ENCODE measurements around the gene CELSR1.
"Not testable (repeated sequence)": the region's sequence is repeated elsewhere in the genome, so short reads cannot be mapped to it uniquely, and the experiment has no call there.

Gene CELSR1

DNA sequence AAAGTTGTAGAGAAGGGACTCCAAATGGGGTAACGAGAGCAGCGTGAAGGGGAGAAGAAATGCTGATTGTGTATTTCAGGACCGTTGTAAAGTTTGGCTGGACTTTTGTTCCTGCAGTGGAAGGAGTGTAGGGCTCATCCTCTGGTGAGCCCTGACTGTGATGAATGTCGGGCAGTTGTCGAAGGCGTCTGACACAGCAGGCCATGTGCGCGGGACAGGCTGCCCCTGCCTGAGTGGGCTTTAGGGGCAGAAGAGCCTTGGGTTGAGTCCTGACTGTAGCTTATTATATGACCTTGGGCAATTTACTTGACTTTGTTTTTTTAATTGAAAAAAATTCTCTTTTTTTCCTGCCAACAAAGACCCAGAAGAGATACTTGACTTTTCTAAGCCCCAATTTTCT lies 198.8 kb downstream of the CELSR1 start:
- DNase-seq, result no peak

DNA sequence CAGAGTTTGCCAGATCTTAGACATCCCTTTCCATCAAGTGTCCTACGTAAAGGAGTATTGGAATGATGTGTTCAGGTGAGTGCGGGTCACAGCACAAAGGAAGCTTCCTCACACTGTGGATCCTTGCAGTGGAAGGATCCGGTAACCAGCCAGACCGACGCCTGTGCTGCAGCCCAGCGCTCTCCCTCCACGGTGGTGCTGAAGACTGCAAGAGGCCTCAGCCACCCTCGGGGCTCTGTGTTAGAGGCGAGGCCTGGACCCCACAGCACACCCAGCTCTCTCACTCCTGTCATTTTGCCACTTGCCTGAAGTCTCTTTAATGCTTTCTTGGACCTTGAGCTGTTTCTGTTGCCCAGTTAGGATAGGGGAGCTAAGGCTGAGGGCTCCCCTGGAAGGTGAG lies 199.6 kb downstream of the CELSR1 start:
- no peak for DNase-seq

DNA sequence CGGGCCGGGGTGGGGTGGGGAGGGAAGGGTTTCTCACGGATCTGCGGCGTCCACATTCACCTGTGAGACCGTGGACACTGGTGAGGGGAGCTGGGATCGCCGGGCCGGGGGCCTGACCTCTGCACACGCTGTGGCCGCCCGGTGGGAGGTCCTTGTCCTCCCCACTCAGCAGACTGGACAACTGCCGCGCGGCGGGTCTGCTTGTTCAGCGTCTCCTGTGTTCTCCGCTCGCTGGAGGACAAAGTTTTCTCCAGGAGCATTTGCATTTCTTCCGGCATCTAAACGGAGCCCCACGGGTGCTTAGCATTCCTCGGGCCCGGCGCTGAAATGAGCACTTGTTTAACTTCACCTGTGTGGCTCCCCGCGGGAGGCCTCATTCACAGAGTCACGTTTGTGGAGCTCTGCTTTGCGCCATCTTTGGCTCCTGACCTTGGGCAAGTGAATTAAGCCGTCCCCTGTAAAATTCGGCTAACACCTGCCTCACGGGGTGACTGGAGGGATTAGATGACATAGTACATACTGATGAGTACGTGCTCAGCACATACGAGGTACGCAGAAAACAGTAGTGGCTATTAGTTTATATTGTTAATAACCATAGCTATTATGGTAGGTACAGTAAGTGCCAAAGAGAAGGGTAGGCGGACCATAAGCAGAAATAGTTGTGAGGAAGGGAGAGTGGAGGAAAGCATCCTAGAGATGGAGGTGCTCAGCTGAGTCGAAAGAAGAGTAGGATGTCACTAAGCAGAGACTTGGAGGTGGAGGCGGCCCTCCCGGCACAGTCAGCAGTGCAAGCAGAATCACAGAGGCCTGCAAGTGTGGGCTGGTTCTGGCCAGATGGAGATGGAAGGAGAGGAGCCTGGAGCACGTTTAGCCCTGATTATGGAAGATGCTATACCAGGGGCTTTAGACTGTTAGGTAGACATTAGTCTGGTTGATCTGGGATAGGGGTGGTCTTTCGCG lies 201.0 kb downstream of the CELSR1 start:
- no peak for DNase-seq

DNA sequence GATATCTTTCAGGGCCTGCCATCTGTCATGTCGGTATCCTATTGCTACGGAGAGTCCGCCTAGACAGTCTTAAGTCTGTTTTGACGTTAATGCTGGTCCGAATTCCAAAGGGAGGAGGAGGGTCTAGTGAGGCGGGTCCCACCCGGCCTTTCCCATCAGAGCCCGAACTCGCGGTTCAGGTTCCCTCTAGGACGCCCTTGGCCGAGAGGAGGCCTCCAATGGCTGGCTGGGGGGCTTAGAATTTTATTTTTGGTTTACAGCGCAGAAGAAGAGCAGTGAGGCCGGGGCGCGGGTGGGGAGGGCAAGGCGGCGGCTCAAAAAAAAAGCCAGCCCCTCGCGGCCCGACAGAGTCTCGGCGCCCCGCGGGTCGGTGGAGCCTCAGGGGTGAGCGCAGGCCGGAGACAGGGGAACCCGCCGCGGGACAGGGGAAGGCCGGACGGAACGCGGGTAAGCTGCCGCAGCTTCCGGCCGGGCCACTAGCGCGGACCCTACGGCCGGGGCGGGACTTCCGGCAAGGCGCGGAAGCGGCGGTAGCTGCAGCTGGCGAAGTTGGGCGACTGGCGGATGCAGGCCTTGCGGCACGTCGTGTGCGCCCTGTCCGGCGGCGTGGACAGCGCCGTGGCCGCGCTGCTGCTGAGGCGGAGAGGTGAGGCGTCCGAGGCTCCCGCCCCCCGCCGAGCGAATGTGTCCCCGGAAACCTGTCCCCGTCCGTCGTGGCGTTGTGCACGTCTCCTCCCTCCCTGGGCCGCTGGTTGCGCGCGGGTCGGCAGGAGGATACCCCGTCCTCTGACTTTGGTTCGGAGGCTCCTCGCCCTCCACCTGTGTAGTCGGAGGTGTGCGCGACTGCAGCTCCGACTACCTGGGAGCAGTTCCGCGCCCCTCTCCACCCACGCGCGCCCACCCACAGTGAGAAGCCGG lies 202.0 kb downstream of the CELSR1 start, which contains the start of gene TRMU:
TSS of gene TRMU (plus strand) at position 514 of the 918 bp plus-strand sequence. CDS start at position 565, 51 bp downstream.
- DNase-seq, result peak; percentile 26

DNA sequence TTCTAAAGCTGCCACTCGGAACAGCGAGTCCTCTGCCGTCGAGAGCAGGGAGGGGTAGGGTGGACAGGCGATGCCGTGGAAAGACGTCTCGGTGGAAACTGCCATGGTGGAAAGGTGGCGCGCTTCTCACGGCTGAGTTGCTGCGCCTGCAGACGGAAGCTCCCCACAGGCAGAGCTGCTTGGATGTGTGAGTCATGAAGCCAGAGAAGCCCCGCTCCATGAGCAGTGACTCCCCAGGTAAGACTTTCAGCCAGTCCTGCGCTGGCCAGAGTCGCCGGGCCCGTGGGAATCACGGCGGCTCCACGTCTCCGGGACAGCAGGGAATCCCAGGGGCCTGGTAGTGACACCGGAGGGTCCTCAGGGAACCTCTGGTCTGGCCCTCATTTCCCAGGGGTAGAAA lies 205.9 kb downstream of the CELSR1 start:
- no peak for DNase-seq

DNA sequence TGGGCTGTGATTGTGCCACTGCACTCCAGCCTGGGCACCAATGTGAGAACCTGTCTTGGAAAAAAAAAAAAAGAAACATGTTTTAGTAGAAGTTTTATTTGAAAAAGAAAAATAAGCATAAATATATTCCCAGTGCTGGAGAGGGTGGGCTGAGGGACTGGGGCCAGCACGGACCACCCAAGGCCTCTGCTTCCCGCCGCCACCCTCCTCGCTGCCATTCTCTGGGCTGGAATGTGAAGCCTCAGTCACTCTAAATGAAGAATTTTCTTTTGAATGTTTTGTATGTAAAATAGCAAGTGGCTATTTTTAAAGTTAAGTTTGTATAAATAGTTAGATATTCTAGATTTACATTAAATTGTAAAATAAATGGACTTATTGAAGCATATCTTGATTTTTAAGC lies 207.0 kb downstream of the CELSR1 start:
- DNase-seq, result no peak

DNA sequence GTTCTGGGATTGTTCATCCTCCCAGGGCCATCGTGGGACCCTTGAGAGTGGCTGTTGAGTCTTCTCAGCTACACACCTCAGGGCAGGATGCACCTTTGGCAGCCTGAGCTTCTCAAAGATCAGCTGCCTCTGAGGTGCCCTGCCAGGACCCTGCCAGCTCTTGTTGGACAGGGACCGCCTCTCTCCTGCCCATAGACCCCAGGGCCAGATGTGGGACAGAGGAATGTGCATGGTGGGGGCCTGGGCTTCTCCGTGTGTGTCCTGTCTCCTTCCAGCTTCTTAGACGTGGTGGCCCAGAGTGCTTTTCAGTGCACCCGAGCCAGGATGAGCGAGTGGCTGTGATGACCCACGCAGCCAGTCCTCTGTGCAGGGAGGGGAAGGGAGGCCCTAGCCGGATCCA lies 207.8 kb downstream of the CELSR1 start:
- no peak for DNase-seq

DNA sequence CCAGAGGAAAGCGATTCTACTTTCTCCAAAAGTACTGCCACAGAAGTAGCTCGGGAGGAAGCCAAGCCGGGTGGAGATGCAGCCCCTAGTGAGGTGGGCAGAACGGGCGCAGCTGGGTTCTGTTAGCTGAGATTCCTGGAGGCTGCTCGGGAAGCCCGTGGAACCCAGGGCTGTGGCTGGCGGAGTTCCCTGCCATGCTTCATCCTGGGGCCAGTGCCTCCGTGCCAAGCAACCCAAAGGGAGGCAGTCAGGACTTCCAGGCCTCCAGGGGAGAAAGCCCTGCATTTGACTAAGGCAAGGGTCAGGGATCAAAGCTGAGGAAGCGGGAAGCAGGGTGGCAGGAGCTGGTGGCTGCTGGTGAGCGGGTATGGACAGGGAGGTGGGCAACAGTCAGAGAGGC lies 208.6 kb downstream of the CELSR1 start:
- no peak for DNase-seq

DNA sequence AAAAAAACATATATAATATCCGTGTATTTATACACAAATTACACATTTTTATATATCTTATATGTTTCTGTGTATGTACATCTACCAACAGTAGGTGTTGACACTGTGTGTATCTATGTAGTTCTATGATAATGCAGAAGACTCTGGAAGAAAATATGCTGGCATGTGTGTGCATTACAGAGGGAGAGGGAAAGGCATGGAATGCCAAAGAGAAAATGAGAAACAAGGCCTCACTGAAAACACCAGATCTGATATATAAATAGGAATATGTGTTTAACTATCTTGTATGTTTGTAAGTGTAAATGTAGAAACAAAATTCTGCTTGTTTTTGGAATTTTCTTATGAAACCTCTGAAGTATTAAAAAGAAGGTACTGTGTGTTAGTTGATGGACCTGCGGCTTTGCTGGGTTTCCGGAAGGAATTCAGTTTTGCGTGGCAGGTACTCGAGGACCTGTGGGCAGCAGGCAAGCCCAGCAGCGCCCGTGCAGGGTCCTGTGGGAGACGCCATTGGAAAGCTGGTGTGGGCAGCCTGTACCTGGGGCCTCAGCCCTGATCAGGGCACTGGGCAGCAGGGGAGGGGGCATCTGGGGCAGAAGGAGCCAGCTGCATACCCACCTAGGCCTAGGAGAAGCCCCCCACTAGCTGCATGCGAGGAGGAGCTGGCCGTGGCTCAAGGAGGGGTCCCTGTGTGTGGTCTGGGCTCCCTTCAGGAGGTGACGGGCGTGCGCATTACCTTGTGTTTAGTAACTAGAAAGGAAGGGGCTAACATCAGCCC lies 209.5 kb downstream of the CELSR1 start:
- no peak for DNase-seq

DNA sequence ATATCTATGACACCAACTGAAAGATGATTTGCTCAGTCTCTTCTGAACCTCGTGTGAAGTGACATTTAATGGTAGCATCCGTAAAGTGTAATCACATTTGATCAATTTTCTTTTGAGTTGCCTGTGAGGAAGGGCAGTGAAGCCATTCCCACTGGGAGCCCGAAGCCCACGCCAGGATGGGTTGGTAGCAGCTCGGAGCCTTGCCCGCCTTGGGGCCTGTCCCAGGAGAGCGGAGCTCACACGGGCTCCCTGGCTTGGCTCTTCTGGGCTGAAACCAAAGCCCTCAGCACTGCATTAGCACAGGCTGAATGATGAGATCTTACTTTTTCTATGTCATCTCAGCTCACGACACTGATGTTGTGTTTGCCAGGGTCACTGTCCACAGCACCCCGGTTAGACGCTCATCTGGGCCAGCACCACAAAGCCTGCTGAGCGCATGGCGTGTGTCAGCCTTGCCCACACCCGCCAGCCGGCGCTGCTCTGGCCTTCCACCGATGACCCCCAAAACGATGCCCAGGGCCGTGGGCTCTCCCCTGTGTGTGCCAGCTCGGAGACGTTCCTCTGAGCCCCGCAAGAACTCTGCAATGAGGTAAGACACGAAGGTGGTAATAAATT lies 211.2 kb downstream of the CELSR1 start:
- DNase-seq, result no peak

DNA sequence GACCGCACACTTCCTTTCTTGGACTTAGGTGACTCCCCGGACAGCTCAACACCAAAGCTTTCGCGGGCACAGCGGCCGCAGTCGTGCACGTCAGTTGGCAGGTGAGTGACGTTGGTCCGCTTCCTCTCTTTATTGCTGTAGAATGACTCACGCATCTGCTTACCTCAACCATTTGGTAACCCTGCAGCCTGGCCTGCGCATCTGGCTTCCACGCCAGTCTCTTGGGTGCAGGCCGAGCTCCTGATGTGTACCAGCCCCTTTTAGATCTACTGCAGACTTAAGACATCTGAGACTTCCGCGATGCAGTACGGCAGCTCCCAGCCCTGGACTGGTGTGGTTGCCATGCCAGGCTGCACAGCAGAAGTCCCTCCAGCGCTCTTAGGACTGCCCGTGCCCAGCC lies 214.3 kb downstream of the CELSR1 start:
- no peak for DNase-seq

DNA sequence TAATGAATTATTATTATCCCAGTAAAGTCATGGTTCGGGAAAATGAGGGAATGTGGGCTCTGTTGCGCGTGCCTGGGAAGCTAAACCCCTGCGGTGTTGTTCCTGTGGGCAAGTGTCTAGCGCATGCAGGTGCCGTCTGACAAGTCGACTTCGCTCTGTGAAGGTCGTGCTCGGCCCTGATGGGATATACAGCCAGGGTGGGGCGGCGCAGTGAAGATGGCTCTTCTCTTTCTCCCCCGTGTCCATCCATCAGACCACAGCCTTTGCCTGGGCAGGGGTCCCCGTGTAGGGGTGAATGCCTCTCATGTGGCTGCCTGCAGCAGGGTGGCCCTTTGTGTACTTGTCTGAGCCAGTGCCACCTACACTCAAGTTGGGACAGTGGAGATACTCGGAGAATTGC lies 214.7 kb downstream of the CELSR1 start:
- no peak for DNase-seq

DNA sequence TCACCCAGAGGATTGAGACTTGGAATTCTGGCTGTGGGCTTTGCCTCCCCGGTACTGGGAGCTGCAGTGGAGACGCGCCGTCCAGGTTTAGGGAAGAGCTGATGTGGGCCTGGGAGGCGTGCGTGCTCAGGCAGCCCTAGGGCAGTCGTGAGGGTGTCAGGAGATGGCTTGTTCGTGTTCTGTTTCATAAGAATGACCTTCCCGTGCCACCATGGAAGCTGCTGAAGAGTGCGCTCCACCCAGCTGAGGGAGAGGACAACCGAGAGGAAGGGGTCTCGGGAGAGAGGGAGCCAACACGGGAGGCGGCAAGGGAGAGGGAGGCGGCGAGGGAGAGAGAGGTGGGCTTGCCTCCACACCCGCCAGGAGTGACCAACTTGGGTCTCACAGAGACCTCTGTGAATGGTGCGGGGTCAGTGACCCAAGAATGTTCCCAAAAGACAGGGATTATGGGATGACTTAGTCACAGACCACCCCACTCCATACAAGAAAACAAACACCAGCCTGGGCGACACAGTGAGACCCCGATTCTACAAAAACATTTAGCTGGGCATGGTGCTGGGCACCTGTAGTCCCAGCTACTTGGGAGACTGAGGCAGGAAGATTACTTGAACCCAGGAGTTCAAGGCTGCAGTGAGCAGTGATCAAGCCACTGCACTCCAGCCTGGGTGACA lies 216.6 kb downstream of the CELSR1 start:
- no peak for DNase-seq

DNA sequence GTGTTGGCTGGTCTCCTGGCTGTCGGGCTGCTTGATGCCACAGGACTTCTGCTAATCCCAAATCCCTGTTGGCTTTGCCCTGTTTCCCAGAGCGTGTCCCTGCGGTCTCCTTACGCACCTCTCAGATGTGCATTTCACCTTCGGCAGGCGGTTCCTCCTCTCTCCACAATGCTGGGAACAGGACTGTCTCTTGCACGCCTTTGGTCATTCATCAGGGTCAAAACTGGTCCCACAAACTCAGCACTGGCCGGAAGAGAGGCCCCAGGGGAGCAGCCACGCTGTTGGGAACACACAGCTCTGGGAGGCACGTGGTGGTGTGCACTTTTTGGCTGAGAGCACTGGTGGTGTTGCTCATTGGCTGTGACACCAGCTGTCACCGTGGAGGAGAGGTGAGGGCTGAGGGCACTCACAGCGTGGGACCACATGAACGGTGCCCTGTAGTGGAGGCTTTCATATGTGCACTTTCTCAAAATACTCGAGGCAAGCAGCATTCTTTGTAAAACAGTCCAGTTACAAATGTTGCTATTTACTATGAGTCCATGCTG lies 217.2 kb downstream of the CELSR1 start:
- DNase-seq, result no peak

DNA sequence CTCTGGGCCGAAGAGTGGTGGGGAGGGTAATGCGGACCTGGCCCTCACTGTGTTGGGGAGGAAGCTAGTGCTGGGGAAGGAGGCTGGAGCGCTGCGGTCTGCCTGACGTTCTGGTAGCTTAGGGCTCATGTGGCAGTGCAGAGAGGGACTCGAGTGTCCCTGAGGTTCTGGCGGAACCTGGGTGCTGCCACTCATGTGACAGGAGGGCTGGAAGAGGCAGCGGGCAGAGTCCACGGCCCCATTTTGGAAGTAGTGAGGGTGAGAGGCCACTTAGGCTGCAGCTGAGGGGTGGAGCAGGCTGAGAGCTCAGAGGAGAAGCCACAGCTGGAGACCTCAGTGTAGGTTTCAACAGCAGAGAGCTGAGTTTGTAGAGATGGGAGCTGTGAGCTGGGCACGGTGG lies 218.1 kb downstream of the CELSR1 start:
- DNase-seq, result no peak

DNA sequence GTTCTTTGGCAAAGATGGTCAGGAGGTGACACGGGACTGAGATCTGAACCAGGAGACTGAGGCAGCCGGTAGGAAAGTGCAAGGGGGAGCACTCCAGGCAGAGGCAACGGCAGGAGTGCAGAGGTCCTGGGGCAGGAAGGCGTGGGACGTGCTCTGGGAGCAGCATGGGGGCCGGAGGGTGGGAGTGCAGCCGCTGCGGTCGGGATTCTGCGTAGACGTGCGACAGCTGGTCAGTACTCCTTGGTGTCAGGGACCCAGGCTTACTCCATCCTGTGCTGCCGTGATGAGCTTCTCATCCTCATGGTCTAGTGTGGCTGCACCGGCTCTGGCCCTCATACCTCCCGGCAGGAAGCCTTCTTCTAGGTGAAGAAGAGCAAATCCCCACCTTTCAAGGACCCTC lies 218.8 kb downstream of the CELSR1 start:
- no peak for DNase-seq

DNA sequence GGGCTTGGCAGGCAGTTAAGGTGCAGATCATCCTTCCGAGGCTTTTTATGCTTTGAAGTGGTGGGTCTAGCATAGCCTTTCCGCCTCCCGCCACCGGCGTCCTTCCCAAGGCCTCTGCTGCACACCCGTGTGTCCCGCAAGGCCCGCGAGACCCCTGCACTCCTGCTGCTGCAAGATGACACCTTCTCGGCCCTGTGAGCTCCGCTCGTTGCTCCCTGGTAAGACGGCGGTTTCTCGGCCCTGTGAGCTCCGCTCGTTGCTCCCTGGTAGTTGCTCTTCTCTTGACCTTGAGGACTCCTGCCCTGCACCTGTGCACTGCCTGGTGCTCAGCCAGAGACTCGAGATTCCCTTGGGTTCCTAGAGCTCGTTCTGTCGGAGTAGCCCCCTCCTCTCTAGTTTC lies 219.8 kb downstream of the CELSR1 start:
- DNase-seq, result no peak

DNA sequence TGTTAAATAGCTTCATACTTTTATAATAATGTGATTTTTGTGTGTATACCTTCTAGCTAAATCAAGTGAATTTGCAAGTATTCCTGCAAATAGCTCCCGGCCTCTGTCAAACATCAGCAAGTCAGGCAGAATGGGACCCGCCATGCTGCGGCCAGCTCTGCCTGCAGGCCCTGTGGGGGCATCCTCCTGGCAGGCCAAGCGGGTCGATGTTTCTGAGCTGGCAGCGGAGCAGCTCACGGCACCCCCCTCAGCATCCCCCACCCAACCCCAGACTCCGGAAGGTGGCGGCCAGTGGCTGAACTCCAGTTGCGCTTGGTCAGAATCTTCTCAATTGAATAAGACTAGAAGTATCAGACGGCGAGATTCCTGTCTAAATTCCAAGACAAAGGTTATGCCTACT lies 221.4 kb downstream of the CELSR1 start:
- DNase-seq, result no peak

DNA sequence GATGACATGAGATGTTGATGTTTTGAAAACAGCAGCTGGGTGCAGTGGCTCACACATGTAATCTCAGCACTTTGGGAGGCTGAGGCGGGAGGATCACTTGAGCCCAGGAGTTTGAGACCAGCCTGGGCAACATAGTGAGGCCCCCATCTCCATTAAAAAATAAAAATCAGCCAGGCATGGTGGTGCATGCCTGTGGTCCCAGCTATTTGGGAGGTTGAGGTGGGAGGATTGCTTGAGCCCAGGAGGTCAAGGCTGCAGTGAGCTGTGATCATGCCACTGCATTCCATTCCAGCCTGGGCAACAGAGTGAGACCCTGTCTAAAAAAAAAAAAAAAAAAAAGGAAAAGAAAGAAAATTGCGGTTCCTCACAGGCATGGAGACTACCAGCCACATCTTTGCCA lies 224.6 kb downstream of the CELSR1 start:
- not testable (repeated sequence) for DNase-seq

DNA sequence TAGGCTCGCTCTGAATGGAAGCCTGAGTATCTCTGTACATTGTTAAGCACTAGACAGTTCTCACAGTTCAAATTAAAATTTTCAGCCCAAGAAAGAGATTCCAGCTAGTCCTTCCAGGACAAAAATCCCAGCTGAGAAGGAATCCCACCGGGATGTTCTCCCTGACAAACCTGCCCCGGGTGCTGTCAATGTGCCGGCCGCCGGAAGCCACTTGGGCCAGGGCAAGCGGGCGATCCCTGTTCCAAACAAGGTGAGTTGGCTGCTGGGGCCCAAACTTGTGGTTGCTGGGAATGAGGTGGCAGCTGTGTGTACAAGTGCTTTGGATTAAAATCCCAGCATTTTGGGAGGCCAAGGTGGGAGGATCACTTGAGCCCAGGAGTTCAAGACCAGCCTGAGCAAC lies 225.4 kb downstream of the CELSR1 start:
- DNase-seq, result no peak
